Lower leg skin (tissue), 3 donors: ENCODE measurements around the gene MATN4.

Experiments
- CTCF ChIP-seq, 3 donors: fragments of 450-650 bp; IDR thresholded peaks; one replicate each; pipeline ENCODE4 v1.5.1; 2016; ENCODE audit warnings: antibody characterized with exemption in 3 of 3, mild to moderate bottlenecking in 3 of 3, moderate library complexity in 2 of 3
- POLR2A ChIP-seq, 2 donors: fragments of 450-650 bp; IDR thresholded peaks; one replicate each; pipeline ENCODE4 v1.6.1; 2016 to 2017; ENCODE audit warnings: antibody characterized with exemption in 2 of 2, mild to moderate bottlenecking in 1 of 2, moderate library complexity in 1 of 2

GRCh38 chr20:45294659-45295058 lies 13.4 kb downstream of the MATN4 start:
- TF ChIP-seq CTCF (IDR thresholded peaks at IDR 0.05): no peak
- TF ChIP-seq POLR2A (IDR thresholded peaks at IDR 0.05): no peak
